Gastroesophageal sphincter (tissue), 4 donors: ENCODE data around the gene HRH3. TPM values are rescaled to one million over a fixed set of nuclear protein-coding genes. Genes with fewer than 3 reads are reported as not detected.

Source experiments
- ATAC-seq: fragments of 150-250 bp; one replicate; pipeline ENCODE4 v1.9.1; 2016; ENCODE audit warnings: mild to moderate bottlenecking, moderate library complexity
- H3K27ac ChIP-seq, 4 donors: fragments of 200-600 bp; sonication (generic) in 3 of 4; 1 replicate in 3 of 4; 2 replicates in 1 of 4; pipeline ENCODE4 v1.5.1; 2016 to 2019
- H3K27me3 ChIP-seq: fragments of 200-600 bp; sonication (generic); one replicate; pipeline ENCODE4 v1.5.1; 2019
- H3K36me3 ChIP-seq, 2 donors: fragments of 200-600 bp; sonication (generic); one replicate each; pipeline ENCODE4 v1.5.1; 2019; ENCODE audit warnings: control low read depth in 1 of 2
- H3K4me1 ChIP-seq, 3 donors: fragments of 200-600 bp; sonication (generic); 1 replicate in 2 of 3; 2 replicates in 1 of 3; pipeline ENCODE4 v1.5.1; 2016 to 2019; ENCODE audit warnings: control low read depth in 2 of 3
- H3K4me3 ChIP-seq, 2 donors: fragments of 200-600 bp; sonication (generic); one replicate each; pipeline ENCODE4 v1.5.1; 2019; ENCODE audit warnings: mild to moderate bottlenecking in 1 of 2, moderate library complexity in 1 of 2
- H3K9me3 ChIP-seq, 3 donors: fragments of 200-600 bp; sonication (generic); one replicate each; pipeline ENCODE4 v1.5.1; 2017 to 2019; ENCODE audit warnings: control low read depth in 2 of 3
- EP300 ChIP-seq: sonication (generic); formaldehyde crosslinking; IDR thresholded peaks from one replicate; pipeline ENCODE4 v1.6.1; 2017; ENCODE audit warnings: antibody characterized with exemption, mild to moderate bottlenecking
- POLR2A ChIP-seq, 2 donors: fragments of 450-650 bp; IDR thresholded peaks; one replicate each; pipeline ENCODE4 v1.6.1; 2017; ENCODE audit warnings: antibody characterized with exemption in 2 of 2, mild to moderate bottlenecking in 2 of 2, moderate library complexity in 1 of 2
- POLR2AphosphoS5 ChIP-seq: sonication (generic); formaldehyde crosslinking; IDR thresholded peaks from one replicate; pipeline ENCODE4 v1.6.1; 2017; ENCODE audit warnings: antibody characterized with exemption
- WGBS, 2 donors: methylation state at CpG; one replicate each; pipeline ENCODE4 v1.1.5; 2018; ENCODE audit warnings: low coverage in 1 of 2; 5-methylcytosine and 5-hydroxymethylcytosine counted together
- total RNA-seq, 4 donors: library from RNA; depleted of rRNA; stranded (reverse); fragments of >200 nt; gene quantifications; one replicate each; pipeline ENCODE4 v1.1.0, GENCODE V29; 2016
- TF ChIP-seq, protein P1 (sequence below), 4 experiments: fragments of 200-600 bp in 2 of 4; fragments of 450-650 bp in 2 of 4; sonication (generic) in 1 of 4; IDR thresholded peaks; one replicate each; pipeline ENCODE4 v1.5.1; 2017 to 2019; ENCODE audit warnings: antibody characterized with exemption in 4 of 4, mild to moderate bottlenecking in 2 of 4, moderate library complexity in 2 of 4

Gene HRH3
- total RNA-seq, 4 donors from 2014 or later: not detected

DNA sequence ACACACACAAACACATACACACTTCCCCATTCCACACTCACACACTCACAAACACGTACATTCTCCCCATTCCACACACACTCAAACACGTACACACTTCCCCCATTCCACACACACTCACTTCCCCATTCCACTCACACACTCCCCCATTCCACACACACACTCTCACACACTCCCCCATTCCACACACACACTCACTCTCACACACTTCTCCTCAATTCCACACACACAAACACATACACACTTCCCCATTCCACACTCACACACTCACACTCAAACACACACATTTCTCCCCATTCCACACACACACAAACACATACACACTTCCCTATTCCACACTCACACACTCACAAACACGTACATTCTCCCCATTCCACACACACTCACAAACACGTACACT is 9.6 kb upstream of the HRH3 start:
- ATAC-seq: no peak
- WGBS, 2 donors: 57 to 74% methylated on average over 4 of the region's 4 CpGs
- Histone ChIP-seq H3K4me1 (no peaks in the 10 kb centered on the region), H3K4me3 (no peak overlapping the region), H3K27me3 (peaks cover 94% of the 10 kb centered on the region), H3K36me3 (no peaks in the 10 kb centered on the region), H3K27ac (no peak overlapping the region), H3K9me3 (no peaks in the 10 kb centered on the region)
- no peak for TF ChIP-seq POLR2AphosphoS5
- no peak for TF ChIP-seq EP300
- no peak for TF ChIP-seq POLR2A (IDR thresholded peaks at IDR 0.05)
- TF ChIP-seq, protein P1, sequence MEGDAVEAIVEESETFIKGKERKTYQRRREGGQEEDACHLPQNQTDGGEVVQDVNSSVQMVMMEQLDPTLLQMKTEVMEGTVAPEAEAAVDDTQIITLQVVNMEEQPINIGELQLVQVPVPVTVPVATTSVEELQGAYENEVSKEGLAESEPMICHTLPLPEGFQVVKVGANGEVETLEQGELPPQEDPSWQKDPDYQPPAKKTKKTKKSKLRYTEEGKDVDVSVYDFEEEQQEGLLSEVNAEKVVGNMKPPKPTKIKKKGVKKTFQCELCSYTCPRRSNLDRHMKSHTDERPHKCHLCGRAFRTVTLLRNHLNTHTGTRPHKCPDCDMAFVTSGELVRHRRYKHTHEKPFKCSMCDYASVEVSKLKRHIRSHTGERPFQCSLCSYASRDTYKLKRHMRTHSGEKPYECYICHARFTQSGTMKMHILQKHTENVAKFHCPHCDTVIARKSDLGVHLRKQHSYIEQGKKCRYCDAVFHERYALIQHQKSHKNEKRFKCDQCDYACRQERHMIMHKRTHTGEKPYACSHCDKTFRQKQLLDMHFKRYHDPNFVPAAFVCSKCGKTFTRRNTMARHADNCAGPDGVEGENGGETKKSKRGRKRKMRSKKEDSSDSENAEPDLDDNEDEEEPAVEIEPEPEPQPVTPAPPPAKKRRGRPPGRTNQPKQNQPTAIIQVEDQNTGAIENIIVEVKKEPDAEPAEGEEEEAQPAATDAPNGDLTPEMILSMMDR (IDR thresholded peaks at IDR 0.05): no peak

DNA sequence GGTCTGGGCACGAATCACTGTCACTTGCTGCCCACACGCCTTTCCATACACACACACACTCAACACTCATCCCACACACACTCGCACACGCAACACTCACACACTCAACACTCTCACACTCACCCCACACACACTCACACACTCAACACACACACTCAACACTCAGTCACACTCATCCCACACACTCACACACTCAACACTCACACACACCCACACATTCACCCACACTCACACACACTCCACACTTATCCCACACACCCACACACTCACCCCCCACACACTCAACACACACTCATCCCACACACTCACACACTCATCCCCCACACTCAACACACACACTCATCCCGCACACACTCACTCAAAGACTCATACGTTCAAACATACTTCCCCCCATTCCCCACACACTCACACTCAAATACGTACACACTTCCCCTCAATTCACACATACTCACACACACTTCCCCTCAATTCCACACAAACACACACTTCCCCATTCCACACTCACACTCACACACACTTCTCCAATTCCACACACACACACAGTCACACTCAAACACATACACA is 9.0 kb upstream of the HRH3 start:
- no peak overlapping the region for H3K4me3 ChIP-seq
- no peaks in the 10 kb centered on the region for H3K4me1 ChIP-seq
- WGBS, 2 donors: 73 to 77% methylated on average over 7 of the region's 7 CpGs
- H3K36me3 ChIP-seq: no peaks in the 10 kb centered on the region
- ATAC-seq: no peak
- no peaks in the 10 kb centered on the region for H3K9me3 ChIP-seq
- peaks cover 95% of the 10 kb centered on the region for H3K27me3 ChIP-seq
- TF ChIP-seq EP300 (no peak), POLR2AphosphoS5 (no peak), POLR2A (IDR thresholded peaks at IDR 0.05) (no peak)
- TF ChIP-seq, protein P1 (IDR thresholded peaks at IDR 0.05): no peak
- no peak overlapping the region for H3K27ac ChIP-seq

DNA sequence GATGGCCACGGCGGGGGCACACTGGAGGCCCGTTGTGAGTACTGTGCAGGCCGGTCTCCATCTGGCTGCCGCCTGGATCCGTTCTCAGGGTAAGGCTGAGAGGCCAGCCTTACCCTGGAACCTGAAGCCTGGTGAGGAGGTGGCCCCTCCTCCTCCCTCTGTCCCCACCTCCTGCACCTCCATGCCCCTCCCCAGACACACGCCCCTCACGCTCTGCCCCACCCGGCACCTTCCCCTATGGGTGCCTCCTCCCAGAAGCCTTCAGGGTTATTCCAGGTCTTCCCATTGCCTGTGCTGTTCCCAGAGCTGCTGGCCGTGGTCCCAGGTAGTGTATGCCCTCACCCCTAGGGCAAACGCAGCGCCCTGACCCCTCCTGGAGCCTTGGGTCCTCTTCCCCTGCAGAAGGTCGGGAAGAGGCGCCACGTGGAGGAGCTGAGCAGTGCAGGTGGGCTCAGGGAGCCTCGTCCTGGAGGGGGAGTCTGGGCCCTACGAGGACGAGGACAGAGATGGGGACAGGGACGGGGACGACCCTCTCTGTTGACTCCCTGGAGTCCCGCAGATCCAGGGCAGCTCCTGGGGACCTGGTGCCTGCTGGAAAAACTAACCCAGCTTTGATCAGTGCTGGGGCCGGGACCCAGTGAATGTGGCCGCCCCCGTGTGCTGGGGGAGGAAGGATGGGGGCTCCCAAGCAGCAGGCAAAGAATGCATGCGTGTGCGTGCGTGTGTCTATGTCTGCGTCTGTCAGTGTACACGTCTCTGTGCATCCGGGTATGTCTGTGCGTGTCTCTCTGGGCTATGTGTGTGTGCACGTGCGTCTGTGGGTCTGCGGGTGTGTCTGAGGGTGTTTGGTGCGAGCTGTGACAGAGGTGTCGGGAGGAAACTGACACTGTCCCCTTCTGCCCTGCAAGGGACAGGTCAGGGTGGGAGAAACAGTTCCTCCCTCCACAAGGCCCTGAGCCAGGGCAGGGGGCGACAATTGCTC is 8.2 kb upstream of the HRH3 start:
- H3K36me3 ChIP-seq: no peaks in the 10 kb centered on the region
- no peaks in the 10 kb centered on the region for H3K4me1 ChIP-seq
- no peaks in the 10 kb centered on the region for H3K9me3 ChIP-seq
- H3K4me3 ChIP-seq: no peak overlapping the region
- no peak for ATAC-seq
- 16 to 53% methylated on average over 5 to 18 of the region's 37 CpGs for WGBS, 2 donors
- H3K27ac ChIP-seq: no peak overlapping the region
- TF ChIP-seq, protein P1 (IDR thresholded peaks at IDR 0.05): no peak
- TF ChIP-seq POLR2AphosphoS5 (no peak), EP300 (no peak), POLR2A (IDR thresholded peaks at IDR 0.05) (no peak)
- peaks cover 95% of the 10 kb centered on the region for H3K27me3 ChIP-seq

GRCh38 chr20:62227591-62227976 is 7.5 kb upstream of the HRH3 start:
- Histone ChIP-seq H3K4me3 (no peak overlapping the region), H3K27me3 (peaks cover 95% of the 10 kb centered on the region), H3K27ac (no peak overlapping the region), H3K36me3 (no peaks in the 10 kb centered on the region), H3K9me3 (no peaks in the 10 kb centered on the region), H3K4me1 (no peaks in the 10 kb centered on the region)
- WGBS, 2 donors: no CpG with 5 or more reads among the region's 10 CpGs
- TF ChIP-seq POLR2A (IDR thresholded peaks at IDR 0.05) (no peak), EP300 (no peak)
- ATAC-seq: no peak

- Histone ChIP-seq H3K9me3 (no peaks in the 10 kb centered on the region), H3K27me3 (peaks cover 95% of the 10 kb centered on the region), H3K27ac (no peak overlapping the region), H3K4me1 (no peaks in the 10 kb centered on the region), H3K4me3 (no peak overlapping the region), H3K36me3 (no peaks in the 10 kb centered on the region)
- TF ChIP-seq, protein P1 (IDR thresholded peaks at IDR 0.05): no peak
- TF ChIP-seq EP300: no peak
- TF ChIP-seq POLR2AphosphoS5: no peak
- TF ChIP-seq POLR2A (IDR thresholded peaks at IDR 0.05): no peak
- 15 to 29% methylated on average over 8 to 14 of the region's 24 CpGs for WGBS, 2 donors
- ATAC-seq: no peak
Measured at GRCh38 chr20:62226707-62227590, 6.9 kb upstream of the HRH3 start.
